Subcutaneous adipose tissue (tissue), 4 donors: ENCODE data around the gene GMDS. TPM values are rescaled to one million over a fixed set of nuclear protein-coding genes. Genes with fewer than 3 reads are reported as not detected.

Source experiments
- total RNA-seq, 4 donors: library from RNA; depleted of rRNA; stranded (reverse); fragments of >200 nt; gene quantifications; one replicate each; pipeline ENCODE4 v1.1.0, GENCODE V29; 2016
- TF ChIP-seq, protein P1 (sequence below): fragments of 450-650 bp; IDR thresholded peaks from one replicate; pipeline ENCODE4 v1.5.1; 2016; ENCODE audit warnings: low read depth, mild to moderate bottlenecking, control low read depth, antibody characterized with exemption, moderate library complexity

The GMDS gene
- total RNA-seq, 4 donors from 2014 or later: 10.1 to 17.3 (median 13.9) TPM

DNA sequence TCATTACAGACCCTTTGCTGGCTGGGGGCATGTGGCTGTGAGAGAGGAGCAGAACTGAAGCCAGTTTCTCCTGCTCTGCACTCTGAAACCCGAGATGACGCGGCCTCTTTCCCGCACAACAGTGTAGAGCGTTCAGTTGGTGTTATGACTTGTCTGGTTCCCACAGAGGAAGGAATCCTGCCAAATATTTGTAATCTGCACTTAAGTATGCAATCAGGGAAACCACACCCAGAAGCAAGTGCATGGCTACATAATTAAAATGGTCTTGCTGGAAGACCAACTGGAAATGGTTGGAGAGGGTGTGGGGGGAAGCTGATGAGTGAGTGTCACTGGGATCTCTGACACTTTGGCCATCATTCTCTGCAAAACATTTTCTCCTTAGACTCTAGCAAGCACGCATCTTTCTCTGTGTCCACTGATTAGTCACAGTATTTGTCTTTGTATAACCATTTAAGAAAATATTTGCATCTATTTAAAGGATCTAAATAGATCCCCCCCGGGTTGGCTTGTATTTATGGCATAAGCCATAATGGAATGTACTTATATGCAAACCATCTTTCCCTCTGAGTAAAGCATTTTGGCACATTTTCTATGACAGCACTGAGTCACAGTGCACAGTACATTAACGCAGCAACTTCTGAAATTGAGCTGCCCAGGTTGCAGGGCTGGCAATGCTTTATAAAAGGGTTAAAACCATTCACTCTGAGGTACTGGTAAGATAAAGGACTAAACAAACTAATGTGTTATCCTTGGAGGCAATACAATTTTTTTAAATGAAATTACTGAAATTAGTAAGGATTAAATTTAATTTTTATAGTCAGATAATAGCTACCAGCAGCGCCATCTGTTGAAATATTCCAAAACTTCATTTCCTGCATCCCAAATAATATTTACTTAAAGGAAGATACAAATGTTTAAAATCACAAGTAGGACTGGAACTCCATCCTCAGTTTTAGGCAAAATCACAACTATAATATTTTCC is 559.0 kb downstream of the GMDS start:
- TF ChIP-seq, protein P1, sequence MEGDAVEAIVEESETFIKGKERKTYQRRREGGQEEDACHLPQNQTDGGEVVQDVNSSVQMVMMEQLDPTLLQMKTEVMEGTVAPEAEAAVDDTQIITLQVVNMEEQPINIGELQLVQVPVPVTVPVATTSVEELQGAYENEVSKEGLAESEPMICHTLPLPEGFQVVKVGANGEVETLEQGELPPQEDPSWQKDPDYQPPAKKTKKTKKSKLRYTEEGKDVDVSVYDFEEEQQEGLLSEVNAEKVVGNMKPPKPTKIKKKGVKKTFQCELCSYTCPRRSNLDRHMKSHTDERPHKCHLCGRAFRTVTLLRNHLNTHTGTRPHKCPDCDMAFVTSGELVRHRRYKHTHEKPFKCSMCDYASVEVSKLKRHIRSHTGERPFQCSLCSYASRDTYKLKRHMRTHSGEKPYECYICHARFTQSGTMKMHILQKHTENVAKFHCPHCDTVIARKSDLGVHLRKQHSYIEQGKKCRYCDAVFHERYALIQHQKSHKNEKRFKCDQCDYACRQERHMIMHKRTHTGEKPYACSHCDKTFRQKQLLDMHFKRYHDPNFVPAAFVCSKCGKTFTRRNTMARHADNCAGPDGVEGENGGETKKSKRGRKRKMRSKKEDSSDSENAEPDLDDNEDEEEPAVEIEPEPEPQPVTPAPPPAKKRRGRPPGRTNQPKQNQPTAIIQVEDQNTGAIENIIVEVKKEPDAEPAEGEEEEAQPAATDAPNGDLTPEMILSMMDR: no peak

DNA sequence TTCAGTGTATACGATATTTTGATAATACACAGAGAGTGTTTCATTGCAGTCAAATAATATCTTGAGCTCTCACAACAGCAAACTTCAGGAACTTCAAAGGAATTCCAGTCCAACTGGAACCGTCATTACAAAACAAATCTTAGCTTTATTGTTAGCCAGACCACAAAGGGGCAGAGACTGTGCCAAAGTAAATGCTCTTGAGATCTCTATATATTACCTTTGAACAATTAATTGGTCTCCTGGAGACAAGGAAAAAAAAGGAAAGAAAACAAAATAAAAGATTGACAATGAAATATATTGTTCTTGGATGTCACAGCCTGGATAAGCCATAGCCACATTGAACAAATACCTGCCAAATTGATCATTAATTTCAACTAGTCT is 565.7 kb downstream of the GMDS start:
- TF ChIP-seq, protein P1: no peak

DNA sequence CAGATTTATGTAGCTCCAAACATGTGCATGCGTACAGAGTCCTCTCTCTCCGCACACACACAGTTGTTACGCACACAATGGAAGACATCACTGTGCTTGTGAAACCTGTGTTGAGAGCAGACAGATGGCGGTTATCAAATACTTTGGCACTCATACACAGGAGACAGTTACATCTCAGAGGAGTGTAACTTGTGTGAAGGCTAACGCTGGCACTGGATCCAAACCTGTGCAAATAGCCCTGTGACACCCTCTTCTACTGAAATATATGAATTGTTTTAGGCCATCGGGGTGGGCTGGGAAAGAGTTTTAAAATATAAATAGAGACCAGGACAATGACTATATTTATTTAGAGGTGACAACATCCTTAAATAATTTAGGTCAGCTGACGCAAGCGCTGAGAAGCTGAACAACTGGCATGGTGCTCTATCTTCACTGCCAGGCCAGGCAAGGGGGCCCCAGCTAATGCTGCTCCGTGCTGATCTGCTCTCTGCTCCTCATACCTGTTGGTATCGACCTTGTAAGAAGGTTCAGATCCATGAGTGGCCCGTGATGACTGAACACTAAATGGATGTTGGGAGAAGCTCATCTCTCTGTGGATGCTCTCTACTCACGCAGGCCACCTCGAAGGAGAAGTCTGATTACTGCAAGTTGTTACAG is 566.2 kb downstream of the GMDS start:
- TF ChIP-seq, protein P1: no peak

DNA sequence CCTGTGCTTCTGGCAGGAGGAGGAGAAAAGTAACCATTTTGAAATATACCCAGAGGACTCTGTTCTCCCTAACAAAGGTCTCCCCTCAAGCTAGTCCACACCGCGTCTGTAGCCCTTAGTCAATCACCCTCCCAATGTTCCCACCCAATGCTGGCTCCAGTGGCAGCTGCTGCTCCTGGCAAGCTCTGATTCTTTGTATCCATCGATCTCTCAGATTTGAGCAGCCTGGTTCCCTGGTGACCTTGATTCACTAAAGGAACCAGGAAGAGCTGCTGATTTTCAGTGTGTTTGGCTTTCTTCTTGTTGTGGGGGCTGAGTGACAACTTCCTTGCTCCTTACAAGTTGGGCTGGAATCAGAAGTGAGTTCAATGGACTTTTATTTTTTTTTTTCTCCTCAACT is 567.2 kb downstream of the GMDS start:
- TF ChIP-seq, protein P1: no peak

DNA sequence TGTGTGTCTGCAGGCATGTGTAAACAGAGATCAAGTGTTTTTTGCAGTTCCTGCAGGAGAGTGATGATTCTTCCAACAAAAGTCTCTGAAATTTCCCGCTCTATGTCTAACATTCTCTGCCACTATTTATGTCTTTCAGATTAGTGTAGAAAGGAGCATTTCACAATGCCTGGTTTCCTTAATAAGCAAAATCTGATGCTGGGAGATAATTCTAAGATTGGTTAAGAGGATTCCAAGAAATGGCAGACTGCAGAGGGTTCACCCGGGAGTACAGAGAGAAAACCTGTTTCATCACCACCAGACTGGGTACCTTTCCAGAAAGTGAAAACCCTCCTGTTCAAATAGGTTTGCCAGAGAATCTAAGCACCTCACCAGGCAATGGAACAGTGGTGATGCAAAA is 573.0 kb downstream of the GMDS start:
- TF ChIP-seq, protein P1: no peak

DNA sequence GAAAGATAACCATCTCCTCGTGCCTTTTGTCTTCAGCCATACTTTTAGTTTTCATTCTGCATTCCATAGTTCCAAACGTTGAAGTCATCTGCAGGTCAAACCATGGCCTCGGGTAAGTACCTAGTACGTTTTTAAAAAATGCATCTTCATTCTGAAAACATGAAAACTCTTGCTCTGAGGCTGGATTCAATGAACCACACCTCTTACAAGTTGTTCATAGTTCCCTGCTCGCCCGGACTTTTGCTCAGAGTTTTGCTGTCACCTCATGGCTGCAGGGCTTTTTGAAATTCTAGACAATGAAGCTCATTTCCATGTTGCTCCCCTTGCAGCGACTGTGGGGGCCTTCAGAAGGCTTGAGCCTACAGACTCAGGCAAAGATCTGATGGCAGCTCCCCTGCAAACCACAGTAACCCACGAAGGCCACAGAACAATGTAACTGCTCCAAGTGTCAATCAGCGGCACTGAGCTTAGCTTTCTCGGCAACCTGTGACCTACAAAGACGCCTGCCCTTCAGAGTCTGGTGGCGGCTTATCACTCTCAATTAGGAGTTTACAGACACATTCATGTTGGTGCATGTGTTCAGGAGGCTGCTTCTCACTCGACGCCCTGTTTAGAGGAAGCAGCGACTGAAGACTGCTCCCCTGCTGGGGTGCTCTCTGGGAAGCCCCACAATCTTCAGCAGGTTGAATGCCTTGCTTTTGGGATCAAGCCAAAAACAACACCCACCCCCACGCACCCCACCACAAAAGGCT is 574.5 kb downstream of the GMDS start:
- TF ChIP-seq, protein P1: no peak
